Measurements from ENCODE around the gene MBD6.

The MBD6 gene

GRCh38 chr12:57528831-57529555 is 6.4 kb downstream of the MBD6 start:
- DNase-seq (ENCODE audit: low read depth): no peak

- DNase-seq (ENCODE audit: low read depth): no peak
Observed at GRCh38 chr12:57529831-57530230, 7.2 kb downstream of the MBD6 start.

GRCh38 chr12:57530396-57531142 is 7.9 kb downstream of the MBD6 start:
- no peak for DNase-seq (ENCODE audit: low read depth)

- DNase-seq (ENCODE audit: low read depth): no peak
Observed at GRCh38 chr12:57531836-57532235, 9.2 kb downstream of the MBD6 start.

- DNase-seq (ENCODE audit: low read depth): no peak
Observed at GRCh38 chr12:57533108-57533507, 10.5 kb downstream of the MBD6 start.

- no peak for DNase-seq (ENCODE audit: low read depth)
Observed at GRCh38 chr12:57534250-57534649, 11.6 kb downstream of the MBD6 start.

GRCh38 chr12:57534991-57535543 is 12.4 kb downstream of the MBD6 start:
- DNase-seq (ENCODE audit: low read depth): no peak

GRCh38 chr12:57535764-57536596 is 13.4 kb downstream of the MBD6 start:
- DNase-seq (ENCODE audit: low read depth): no peak

GRCh38 chr12:57536597-57536942 is 13.9 kb downstream of the MBD6 start:
- DNase-seq (ENCODE audit: low read depth): no peak

- DNase-seq (ENCODE audit: low read depth): no peak
Observed at GRCh38 chr12:57539134-57539768, 16.6 kb downstream of the MBD6 start.

GRCh38 chr12:57541001-57541400 is 18.4 kb downstream of the MBD6 start:
- no peak for DNase-seq (ENCODE audit: low read depth)

- DNase-seq (ENCODE audit: low read depth): no peak
Observed at GRCh38 chr12:57541717-57542116, 19.1 kb downstream of the MBD6 start.

- no peak for DNase-seq (ENCODE audit: low read depth)
Observed at GRCh38 chr12:57543581-57543980, 21.0 kb downstream of the MBD6 start.

- DNase-seq (ENCODE audit: low read depth): no peak
Observed at GRCh38 chr12:57545809-57546437, 23.3 kb downstream of the MBD6 start.

- DNase-seq (ENCODE audit: low read depth): peak; percentile 95
Observed at GRCh38 chr12:57546438-57547287, 24.0 kb downstream of the MBD6 start, which contains the start of gene DCTN2. Gene DCTN2 (minus strand): TSS chr12:57547192. CDS start chr12:57547063, 129 bp downstream.

GRCh38 chr12:57547288-57548012 is 24.8 kb downstream of the MBD6 start:
- no peak for DNase-seq (ENCODE audit: low read depth)

GRCh38 chr12:57548013-57548315 is 25.3 kb downstream of the MBD6 start:
- no peak for DNase-seq (ENCODE audit: low read depth)

- DNase-seq (ENCODE audit: low read depth): no peak
Observed at GRCh38 chr12:57548488-57548887, 25.9 kb downstream of the MBD6 start.

GRCh38 chr12:57549203-57549908 is 26.7 kb downstream of the MBD6 start:
- no peak for DNase-seq (ENCODE audit: low read depth)
